Tibial artery (tissue), 4 donors: Measurements from ENCODE around the gene MTHFD2L.

Experiments
- DNase-seq, 2 donors: peaks; one replicate each; pipeline ENCODE4 v3.0.0-alpha.2; 2019
- H3K27ac ChIP-seq, 2 donors: fragments of 200-600 bp; sonication (generic) in 1 of 2; 1 replicate in 1 of 2; 2 replicates in 1 of 2; pipeline ENCODE4 v1.5.1; 2018 to 2019; ENCODE audit warnings: mild to moderate bottlenecking in 1 of 2
- H3K27me3 ChIP-seq, 2 donors: fragments of 200-600 bp; sonication (generic) in 1 of 2; one replicate each; pipeline versions ENCODE4 v1.5.1 to v1.6.0; 2016 to 2019
- H3K36me3 ChIP-seq, 3 donors: fragments of 200-600 bp; sonication (generic) in 2 of 3; one replicate each; pipeline ENCODE4 v1.5.1; 2016 to 2019; ENCODE audit warnings: mild to moderate bottlenecking in 2 of 3
- H3K4me1 ChIP-seq, 4 donors: fragments of 200-600 bp; sonication (generic) in 2 of 4; 1 replicate in 3 of 4; 2 replicates in 1 of 4; pipeline ENCODE4 v1.5.1; 2016 to 2019
- H3K4me3 ChIP-seq, 2 donors: fragments of 200-600 bp; sonication (generic) in 1 of 2; 1 replicate in 1 of 2; 2 replicates in 1 of 2; pipeline ENCODE4 v1.5.1; 2018 to 2019; ENCODE audit warnings: mild to moderate bottlenecking in 2 of 2
- H3K9me3 ChIP-seq, 3 donors: fragments of 200-600 bp; sonication (generic) in 1 of 3; one replicate each; pipeline ENCODE4 v1.5.1; 2016 to 2019
- intact Hi-C: fragments of 100-400 bp; cut with DNase I; formaldehyde crosslinking; loops from one replicate; pipeline ENCODE4 v1.15.0; 2023; ENCODE audit warnings: low total_unique reads
- TF ChIP-seq, protein P1 (sequence below), 2 experiments: fragments of 200-600 bp in 1 of 2; fragments of 450-650 bp in 1 of 2; IDR thresholded peaks; one replicate each; pipeline ENCODE4 v1.5.1; 2017 to 2019; ENCODE audit warnings: antibody characterized with exemption in 2 of 2, mild to moderate bottlenecking in 1 of 2, moderate library complexity in 1 of 2

The MTHFD2L gene

DNA sequence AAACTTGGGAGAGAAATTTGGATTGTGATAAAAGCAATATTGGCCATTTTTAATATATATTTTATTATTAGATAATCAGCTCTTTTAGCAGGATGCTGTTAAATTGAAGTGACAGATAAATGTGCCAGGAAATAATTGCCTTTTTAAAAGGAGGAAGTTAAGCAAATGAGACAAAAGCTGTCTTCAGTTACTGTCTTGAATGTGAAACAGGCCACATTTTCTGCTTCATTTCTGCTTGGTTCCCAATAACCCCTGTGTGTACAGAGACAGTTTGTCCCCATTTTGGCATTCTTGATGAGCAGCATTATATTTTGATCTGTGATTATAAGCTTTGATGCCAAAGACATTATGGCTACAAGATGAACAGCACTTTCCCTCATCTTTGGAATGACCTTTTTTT, 151.3 kb downstream of the MTHFD2L start:
- H3K9me3 ChIP-seq: no peaks in the 10 kb centered on the region
- DNase-seq: no peak
- no peak overlapping the region for H3K4me3 ChIP-seq
- H3K27me3 ChIP-seq: no peaks in the 10 kb centered on the region
- no peaks in the 10 kb centered on the region for H3K36me3 ChIP-seq
- no peak overlapping the region for H3K27ac ChIP-seq
- TF ChIP-seq, protein P1, sequence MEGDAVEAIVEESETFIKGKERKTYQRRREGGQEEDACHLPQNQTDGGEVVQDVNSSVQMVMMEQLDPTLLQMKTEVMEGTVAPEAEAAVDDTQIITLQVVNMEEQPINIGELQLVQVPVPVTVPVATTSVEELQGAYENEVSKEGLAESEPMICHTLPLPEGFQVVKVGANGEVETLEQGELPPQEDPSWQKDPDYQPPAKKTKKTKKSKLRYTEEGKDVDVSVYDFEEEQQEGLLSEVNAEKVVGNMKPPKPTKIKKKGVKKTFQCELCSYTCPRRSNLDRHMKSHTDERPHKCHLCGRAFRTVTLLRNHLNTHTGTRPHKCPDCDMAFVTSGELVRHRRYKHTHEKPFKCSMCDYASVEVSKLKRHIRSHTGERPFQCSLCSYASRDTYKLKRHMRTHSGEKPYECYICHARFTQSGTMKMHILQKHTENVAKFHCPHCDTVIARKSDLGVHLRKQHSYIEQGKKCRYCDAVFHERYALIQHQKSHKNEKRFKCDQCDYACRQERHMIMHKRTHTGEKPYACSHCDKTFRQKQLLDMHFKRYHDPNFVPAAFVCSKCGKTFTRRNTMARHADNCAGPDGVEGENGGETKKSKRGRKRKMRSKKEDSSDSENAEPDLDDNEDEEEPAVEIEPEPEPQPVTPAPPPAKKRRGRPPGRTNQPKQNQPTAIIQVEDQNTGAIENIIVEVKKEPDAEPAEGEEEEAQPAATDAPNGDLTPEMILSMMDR (IDR thresholded peaks at IDR 0.05): no peak
- intact Hi-C loops: no loop called here
- no peaks in the 10 kb centered on the region for H3K4me1 ChIP-seq

DNA sequence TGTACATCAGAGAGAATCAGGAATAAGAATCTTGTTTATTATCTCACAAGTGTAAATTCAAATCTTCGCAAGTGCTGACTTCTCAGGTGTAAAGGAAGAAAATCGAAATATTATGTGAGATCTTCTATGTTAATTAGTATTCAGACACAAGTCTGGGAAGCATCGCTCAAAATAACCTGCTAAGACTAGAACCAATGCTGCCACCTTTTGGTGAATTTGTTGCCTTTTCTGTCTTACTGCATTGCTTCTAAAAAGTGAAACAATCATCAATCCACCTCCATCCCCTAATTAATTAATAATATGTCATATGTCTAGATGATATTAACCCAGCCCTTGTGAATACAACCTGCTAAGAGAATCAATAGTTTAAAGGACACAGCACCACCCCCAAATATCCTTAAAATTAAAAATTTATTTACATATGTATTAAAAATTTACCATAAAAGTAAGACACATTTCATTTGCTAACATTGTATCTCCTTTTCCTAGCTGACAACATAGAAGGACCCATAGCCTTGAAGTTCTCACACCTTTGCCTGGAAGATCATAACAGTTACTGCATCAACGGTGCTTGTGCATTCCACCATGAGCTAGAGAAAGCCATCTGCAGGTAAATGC, 153.9 kb downstream of the MTHFD2L start:
- intact Hi-C loops: no loop called here
- Histone ChIP-seq H3K27ac (no peak overlapping the region), H3K4me3 (no peak overlapping the region), H3K36me3 (no peaks in the 10 kb centered on the region), H3K4me1 (no peaks in the 10 kb centered on the region), H3K9me3 (no peaks in the 10 kb centered on the region), H3K27me3 (no peaks in the 10 kb centered on the region)
- no peak for DNase-seq
- TF ChIP-seq, protein P1 (IDR thresholded peaks at IDR 0.05): peak; percentile 20 to 37

DNA sequence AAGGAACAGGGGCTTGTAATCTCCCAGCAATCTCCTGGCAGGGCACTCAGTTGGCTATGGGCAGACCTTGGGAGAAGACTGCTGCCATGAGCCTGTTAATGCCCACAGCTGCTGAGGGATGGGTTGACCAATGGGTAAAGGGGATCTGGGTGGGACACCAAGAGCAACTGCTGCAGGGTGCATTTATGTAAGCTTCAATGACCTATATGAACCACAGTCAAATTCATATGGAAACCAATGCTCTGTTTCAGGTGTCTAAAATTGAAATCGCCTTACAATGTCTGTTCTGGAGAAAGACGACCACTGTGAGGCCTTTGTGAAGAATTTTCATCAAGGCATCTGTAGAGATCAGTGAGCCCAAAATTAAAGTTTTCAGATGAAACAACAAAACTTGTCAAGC, 156.4 kb downstream of the MTHFD2L start:
- H3K4me1 ChIP-seq: no peaks in the 10 kb centered on the region
- TF ChIP-seq, protein P1 (IDR thresholded peaks at IDR 0.05): no peak
- no peaks in the 10 kb centered on the region for H3K27me3 ChIP-seq
- H3K36me3 ChIP-seq: no peaks in the 10 kb centered on the region
- H3K4me3 ChIP-seq: no peak overlapping the region
- intact Hi-C loops: no loop called here
- H3K9me3 ChIP-seq: no peaks in the 10 kb centered on the region
- no peak for DNase-seq
- H3K27ac ChIP-seq: no peak overlapping the region

DNA sequence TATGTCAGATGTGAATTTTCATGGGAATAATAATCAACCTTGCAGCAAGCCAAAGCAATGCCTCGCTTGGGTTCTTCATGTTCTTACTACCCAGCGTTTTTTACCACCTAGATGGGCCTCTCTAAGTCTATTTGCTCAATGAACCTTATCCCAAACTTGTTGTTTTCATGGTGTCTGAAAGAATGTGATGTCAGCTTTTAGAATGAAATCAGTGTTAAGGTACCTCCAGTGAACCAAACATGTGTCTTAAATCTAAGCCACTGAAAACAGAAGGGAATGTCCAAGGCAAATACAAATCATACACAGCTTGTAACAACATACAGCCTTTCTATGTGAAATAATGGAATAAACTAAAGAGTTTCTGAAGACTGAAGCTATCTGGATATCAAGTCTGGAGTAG, 157.0 kb downstream of the MTHFD2L start:
- intact Hi-C loops: no loop called here
- no peaks in the 10 kb centered on the region for H3K36me3 ChIP-seq
- DNase-seq: no peak
- no peaks in the 10 kb centered on the region for H3K27me3 ChIP-seq
- no peak overlapping the region for H3K4me3 ChIP-seq
- TF ChIP-seq, protein P1 (IDR thresholded peaks at IDR 0.05): no peak
- no peak overlapping the region for H3K27ac ChIP-seq
- H3K9me3 ChIP-seq: no peaks in the 10 kb centered on the region
- no peaks in the 10 kb centered on the region for H3K4me1 ChIP-seq

DNA sequence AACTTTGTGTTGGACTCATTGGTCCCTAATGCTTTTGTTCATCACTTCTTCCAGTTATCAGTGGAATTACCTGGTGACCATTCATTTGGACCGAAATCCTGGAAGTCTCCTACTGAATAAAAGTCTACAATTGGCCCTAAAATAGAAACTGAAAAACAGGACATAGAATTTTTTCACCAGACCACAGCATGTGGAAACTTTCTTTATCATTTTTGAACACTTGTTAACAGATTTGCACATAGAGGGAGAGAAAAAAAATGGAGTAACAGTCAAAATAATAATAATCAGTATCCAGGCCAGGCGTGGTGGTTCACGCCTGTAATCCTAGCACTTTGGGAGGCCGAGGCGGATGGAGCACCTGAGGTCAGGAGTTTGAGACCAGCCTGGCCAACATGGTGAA, 157.5 kb downstream of the MTHFD2L start:
- Histone ChIP-seq H3K36me3 (no peaks in the 10 kb centered on the region), H3K4me3 (no peak overlapping the region), H3K27me3 (no peaks in the 10 kb centered on the region), H3K9me3 (no peaks in the 10 kb centered on the region), H3K27ac (no peak overlapping the region), H3K4me1 (no peaks in the 10 kb centered on the region)
- intact Hi-C loops: no loop called here
- TF ChIP-seq, protein P1 (IDR thresholded peaks at IDR 0.05): no peak
- DNase-seq: no peak

DNA sequence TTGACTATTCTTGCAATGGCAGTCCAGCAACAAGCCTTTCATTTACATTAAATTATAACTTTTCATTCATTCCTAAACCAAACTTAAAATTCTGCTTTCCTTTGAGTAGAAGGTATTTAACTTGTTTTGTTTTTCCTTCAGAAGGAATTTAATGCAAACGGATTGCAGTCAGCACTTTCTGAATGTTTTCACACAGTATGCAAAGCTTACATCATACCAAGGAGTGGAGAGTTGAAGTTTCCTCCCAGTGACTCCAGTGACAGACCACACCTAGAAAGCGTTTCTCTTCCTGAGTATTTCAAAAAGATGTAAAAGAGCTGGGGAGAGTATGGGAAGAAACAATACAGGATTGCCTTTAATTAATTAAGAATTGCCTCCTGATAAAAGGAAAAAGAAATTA, 158.5 kb downstream of the MTHFD2L start:
- intact Hi-C loops: no loop called here
- Histone ChIP-seq H3K27ac (no peak overlapping the region), H3K4me1 (no peaks in the 10 kb centered on the region), H3K9me3 (no peaks in the 10 kb centered on the region), H3K36me3 (no peaks in the 10 kb centered on the region), H3K27me3 (no peaks in the 10 kb centered on the region), H3K4me3 (no peak overlapping the region)
- TF ChIP-seq, protein P1 (IDR thresholded peaks at IDR 0.05): no peak
- no peak for DNase-seq
